ENCODE results near the gene MTTP. TPM values are rescaled to one million over a fixed set of nuclear protein-coding genes. Genes with fewer than 3 reads are reported as not detected.

MTTP gene
- total and polyA plus RNA-seq, 2 donors: 0.34 to 0.42 TPM

- Histone ChIP-seq H3K27ac (ENCODE audit: low read depth in 1 of 2, low read length in 1 of 2) (peak within 1 kb of the TSS; percentile 98 to 99), H3K36me3 (ENCODE audit: control insufficient read depth in 2 of 2, insufficient read depth in 2 of 2, low read length in 1 of 2) (no peaks in the 10 kb centered on the region), H3K27me3 (ENCODE audit: control insufficient read depth in 2 of 2, insufficient read depth in 1 of 2, low read length in 1 of 2) (peaks cover 3 to 4% of the 10 kb centered on the region in 2 donors), H3K4me1 (ENCODE audit: control insufficient read depth in 2 of 2, insufficient read depth in 2 of 2, low read length in 2 of 2) (peaks cover 5 to 6% of the 10 kb centered on the region in 2 donors), H3K9me3 (ENCODE audit: control insufficient read depth in 2 of 2, insufficient read depth in 1 of 2, low read length in 1 of 2) (no peaks in the 10 kb centered on the region), H3K4me3 (ENCODE audit: low read length in 2 of 2) (peak within 1 kb of the TSS; percentile 90 to 91)
- under 1% methylated on average over 48 of the region's 48 CpGs for WGBS
- peak; percentile 89 to 98 (median 95) for DNase-seq (ENCODE audit: low read depth in 6 of 9, low spot score in 9 of 9)
These were observed 11.1 kb upstream of the MTTP start, which contains the start of gene TRMT10A for GRCh38 chr4:99563310-99564186. TRMT10A (minus strand) TSS chr4:99564039; CDS start chr4:99559338, 4,701 bp downstream.

- H3K36me3 ChIP-seq (ENCODE audit: control insufficient read depth in 2 of 2, insufficient read depth in 2 of 2, low read length in 1 of 2): no peaks in the 10 kb centered on the region
- peaks cover 5 to 6% of the 10 kb centered on the region in 2 donors for H3K4me1 ChIP-seq (ENCODE audit: control insufficient read depth in 2 of 2, insufficient read depth in 2 of 2, low read length in 2 of 2)
- H3K27me3 ChIP-seq (ENCODE audit: control insufficient read depth in 2 of 2, insufficient read depth in 1 of 2, low read length in 1 of 2): peaks cover 3 to 4% of the 10 kb centered on the region in 2 donors
- no peak overlapping the region for H3K27ac ChIP-seq (ENCODE audit: low read depth in 1 of 2, low read length in 1 of 2)
- H3K9me3 ChIP-seq (ENCODE audit: control insufficient read depth in 2 of 2, insufficient read depth in 1 of 2, low read length in 1 of 2): no peaks in the 10 kb centered on the region
- DNase-seq (ENCODE audit: low read depth in 6 of 9, low spot score in 9 of 9): no peak
- H3K4me3 ChIP-seq (ENCODE audit: low read length in 2 of 2): no peak overlapping the region
These were observed 9.7 kb upstream of the MTTP start for GRCh38 chr4:99564921-99565320.

GRCh38 chr4:99571883-99572282 lies 2.7 kb upstream of the MTTP start:
- no peaks in the 10 kb centered on the region for H3K9me3 ChIP-seq (ENCODE audit: control insufficient read depth in 2 of 2, insufficient read depth in 1 of 2, low read length in 1 of 2)
- H3K27me3 ChIP-seq (ENCODE audit: control insufficient read depth in 2 of 2, insufficient read depth in 1 of 2, low read length in 1 of 2): peaks cover 3 to 4% of the 10 kb centered on the region in 2 donors
- 69% methylated on average over 1 of the region's 1 CpG for WGBS
- no peaks in the 10 kb centered on the region for H3K36me3 ChIP-seq (ENCODE audit: control insufficient read depth in 2 of 2, insufficient read depth in 2 of 2, low read length in 1 of 2)
- H3K4me3 ChIP-seq (ENCODE audit: low read length in 2 of 2): no peak overlapping the region
- DNase-seq (ENCODE audit: low read depth in 6 of 9, low spot score in 9 of 9): no peak
- H3K27ac ChIP-seq (ENCODE audit: low read depth in 1 of 2, low read length in 1 of 2): no peak overlapping the region
- H3K4me1 ChIP-seq (ENCODE audit: control insufficient read depth in 2 of 2, insufficient read depth in 2 of 2, low read length in 2 of 2): no peaks in the 10 kb centered on the region

- DNase-seq (ENCODE audit: low read depth in 6 of 9, low spot score in 9 of 9): no peak
- Histone ChIP-seq H3K4me1 (ENCODE audit: control insufficient read depth in 2 of 2, insufficient read depth in 2 of 2, low read length in 2 of 2) (no peaks in the 10 kb centered on the region), H3K36me3 (ENCODE audit: control insufficient read depth in 2 of 2, insufficient read depth in 2 of 2, low read length in 1 of 2) (no peaks in the 10 kb centered on the region), H3K27me3 (ENCODE audit: control insufficient read depth in 2 of 2, insufficient read depth in 1 of 2, low read length in 1 of 2) (peaks cover under 1 to 3% of the 10 kb centered on the region in 2 donors), H3K4me3 (ENCODE audit: low read length in 2 of 2) (no peak overlapping the region), H3K27ac (ENCODE audit: low read depth in 1 of 2, low read length in 1 of 2) (no peak overlapping the region), H3K9me3 (ENCODE audit: control insufficient read depth in 2 of 2, insufficient read depth in 1 of 2, low read length in 1 of 2) (no peaks in the 10 kb centered on the region)
- WGBS: 94% methylated on average over 6 of the region's 6 CpGs
These were observed 1.9 kb upstream of the MTTP start for GRCh38 chr4:99572527-99573240.

GRCh38 chr4:99573735-99574368 lies 772 bp upstream of the MTTP start:
- no peaks in the 10 kb centered on the region for H3K36me3 ChIP-seq (ENCODE audit: control insufficient read depth in 2 of 2, insufficient read depth in 2 of 2, low read length in 1 of 2)
- H3K4me3 ChIP-seq (ENCODE audit: low read length in 2 of 2): no peak overlapping the region
- H3K9me3 ChIP-seq (ENCODE audit: control insufficient read depth in 2 of 2, insufficient read depth in 1 of 2, low read length in 1 of 2): no peaks in the 10 kb centered on the region
- H3K4me1 ChIP-seq (ENCODE audit: control insufficient read depth in 2 of 2, insufficient read depth in 2 of 2, low read length in 2 of 2): no peaks in the 10 kb centered on the region
- no peaks in the 10 kb centered on the region for H3K27me3 ChIP-seq (ENCODE audit: control insufficient read depth in 2 of 2, insufficient read depth in 1 of 2, low read length in 1 of 2)
- no peak for DNase-seq (ENCODE audit: low read depth in 6 of 9, low spot score in 9 of 9)
- no peak overlapping the region for H3K27ac ChIP-seq (ENCODE audit: low read depth in 1 of 2, low read length in 1 of 2)
- WGBS: 96% methylated on average over 1 of the region's 1 CpG

GRCh38 chr4:99578714-99579113 lies 4.1 kb downstream of the MTTP start:
- H3K27ac ChIP-seq (ENCODE audit: low read depth in 1 of 2, low read length in 1 of 2): no peak overlapping the region
- H3K36me3 ChIP-seq (ENCODE audit: control insufficient read depth in 2 of 2, insufficient read depth in 2 of 2, low read length in 1 of 2): no peaks in the 10 kb centered on the region
- no peaks in the 10 kb centered on the region for H3K9me3 ChIP-seq (ENCODE audit: control insufficient read depth in 2 of 2, insufficient read depth in 1 of 2, low read length in 1 of 2)
- 94% methylated on average over 2 of the region's 2 CpGs for WGBS
- H3K27me3 ChIP-seq (ENCODE audit: control insufficient read depth in 2 of 2, insufficient read depth in 1 of 2, low read length in 1 of 2): no peaks in the 10 kb centered on the region
- no peak overlapping the region for H3K4me3 ChIP-seq (ENCODE audit: low read length in 2 of 2)
- no peak for DNase-seq (ENCODE audit: low read depth in 6 of 9, low spot score in 9 of 9)
- no peaks in the 10 kb centered on the region for H3K4me1 ChIP-seq (ENCODE audit: control insufficient read depth in 2 of 2, insufficient read depth in 2 of 2, low read length in 2 of 2)

GRCh38 chr4:99585516-99585915 lies 10.9 kb downstream of the MTTP start:
- no peak overlapping the region for H3K4me3 ChIP-seq (ENCODE audit: low read length in 2 of 2)
- H3K9me3 ChIP-seq (ENCODE audit: control insufficient read depth in 2 of 2, insufficient read depth in 1 of 2, low read length in 1 of 2): no peaks in the 10 kb centered on the region
- no peaks in the 10 kb centered on the region for H3K27me3 ChIP-seq (ENCODE audit: control insufficient read depth in 2 of 2, insufficient read depth in 1 of 2, low read length in 1 of 2)
- no peaks in the 10 kb centered on the region for H3K4me1 ChIP-seq (ENCODE audit: control insufficient read depth in 2 of 2, insufficient read depth in 2 of 2, low read length in 2 of 2)
- WGBS: 98% methylated on average over 1 of the region's 1 CpG
- DNase-seq (ENCODE audit: low read depth in 6 of 9, low spot score in 9 of 9): no peak
- no peak overlapping the region for H3K27ac ChIP-seq (ENCODE audit: low read depth in 1 of 2, low read length in 1 of 2)
- H3K36me3 ChIP-seq (ENCODE audit: control insufficient read depth in 2 of 2, insufficient read depth in 2 of 2, low read length in 1 of 2): no peaks in the 10 kb centered on the region

- no peaks in the 10 kb centered on the region for H3K4me1 ChIP-seq (ENCODE audit: control insufficient read depth in 2 of 2, insufficient read depth in 2 of 2, low read length in 2 of 2)
- 55% methylated on average over 2 of the region's 2 CpGs for WGBS
- H3K4me3 ChIP-seq (ENCODE audit: low read length in 2 of 2): no peak overlapping the region
- no peaks in the 10 kb centered on the region for H3K27me3 ChIP-seq (ENCODE audit: control insufficient read depth in 2 of 2, insufficient read depth in 1 of 2, low read length in 1 of 2)
- no peaks in the 10 kb centered on the region for H3K9me3 ChIP-seq (ENCODE audit: control insufficient read depth in 2 of 2, insufficient read depth in 1 of 2, low read length in 1 of 2)
- no peak overlapping the region for H3K27ac ChIP-seq (ENCODE audit: low read depth in 1 of 2, low read length in 1 of 2)
- no peak for DNase-seq (ENCODE audit: low read depth in 6 of 9, low spot score in 9 of 9)
- no peaks in the 10 kb centered on the region for H3K36me3 ChIP-seq (ENCODE audit: control insufficient read depth in 2 of 2, insufficient read depth in 2 of 2, low read length in 1 of 2)
These were observed 11.7 kb downstream of the MTTP start for GRCh38 chr4:99586322-99586721.

GRCh38 chr4:99586797-99587196 lies 12.2 kb downstream of the MTTP start:
- no peaks in the 10 kb centered on the region for H3K27me3 ChIP-seq (ENCODE audit: control insufficient read depth in 2 of 2, insufficient read depth in 1 of 2, low read length in 1 of 2)
- WGBS: 49% methylated on average over 1 of the region's 1 CpG
- no peak overlapping the region for H3K27ac ChIP-seq (ENCODE audit: low read depth in 1 of 2, low read length in 1 of 2)
- H3K4me1 ChIP-seq (ENCODE audit: control insufficient read depth in 2 of 2, insufficient read depth in 2 of 2, low read length in 2 of 2): no peaks in the 10 kb centered on the region
- DNase-seq (ENCODE audit: low read depth in 6 of 9, low spot score in 9 of 9): no peak
- no peak overlapping the region for H3K4me3 ChIP-seq (ENCODE audit: low read length in 2 of 2)
- H3K9me3 ChIP-seq (ENCODE audit: control insufficient read depth in 2 of 2, insufficient read depth in 1 of 2, low read length in 1 of 2): no peaks in the 10 kb centered on the region
- H3K36me3 ChIP-seq (ENCODE audit: control insufficient read depth in 2 of 2, insufficient read depth in 2 of 2, low read length in 1 of 2): no peaks in the 10 kb centered on the region
